ENCODE data around the gene TTBK1.

- no peak for TF ChIP-seq E2F1 (CRISPR knock-in tag; IDR thresholded peaks at IDR 0.05)
- no peak for TF ChIP-seq E2F4 (CRISPR knock-in tag; IDR thresholded peaks at IDR 0.05; ENCODE audit: borderline replicate concordance, low read depth)
- no peak for TF ChIP-seq ATF3 (CRISPR knock-in tag; conservative IDR thresholded peaks at IDR 0.05)
- TF ChIP-seq MLX (CRISPR knock-in tag; IDR thresholded peaks at IDR 0.05), result no peak
- TF ChIP-seq MAX (CRISPR knock-in tag; IDR thresholded peaks at IDR 0.05), result no peak
- no peak for TF ChIP-seq CTCF (IDR thresholded peaks at IDR 0.05)
- no peak for TF ChIP-seq NFE2L1 (CRISPR knock-in tag; IDR thresholded peaks at IDR 0.05)
- no peak for TF ChIP-seq USF1 (CRISPR knock-in tag; IDR thresholded peaks at IDR 0.05)
- TF ChIP-seq ZNF532 (CRISPR knock-in tag; IDR thresholded peaks at IDR 0.05; ENCODE audit: borderline replicate concordance), result no peak
Measured at GRCh38 chr6:43306086-43306485, 62.8 kb downstream of the TTBK1 start.

All from WTC11 (cell line).